HFFc6 (cell line): ENCODE data around the gene BCL2L12. TPM values are rescaled to one million over a fixed set of nuclear protein-coding genes. Genes with fewer than 3 reads are reported as not detected.

Experiments used
- DNase-seq: peaks from one replicate; pipeline ENCODE4 v3.0.0-alpha.2; 2018
- H3K27ac Mint-ChIP-seq: 2 replicates; pipeline ENCODE4 v1.8.0; 2020; ENCODE audit warnings: mild to moderate bottlenecking, mixed read lengths
- H3K27me3 Mint-ChIP-seq: 2 replicates; pipeline ENCODE4 v1.8.0; 2021; ENCODE audit warnings: mild to moderate bottlenecking, moderate library complexity, mixed read lengths; ENCODE audit not compliant: insufficient read depth
- H3K36me3 Mint-ChIP-seq: 2 replicates; pipeline ENCODE4 v1.8.0; 2021; ENCODE audit warnings: low read depth, mixed read lengths
- H3K4me1 Mint-ChIP-seq: 2 replicates; pipeline ENCODE4 v1.8.0; 2020; ENCODE audit warnings: low read depth, mixed read lengths
- H3K4me3 Mint-ChIP-seq: 2 replicates; pipeline ENCODE4 v1.8.0; 2020; ENCODE audit warnings: mild to moderate bottlenecking, moderate library complexity, mixed read lengths
- H3K9me3 Mint-ChIP-seq: 2 replicates; pipeline ENCODE4 v1.8.0; 2020; ENCODE audit warnings: mild to moderate bottlenecking, mixed read lengths
- CTCF ChIP-seq: fragments of 200-600 bp; sonication (generic); IDR thresholded peaks from 2 replicates; pipeline ENCODE4 v1.5.0; 2021; ENCODE audit warnings: antibody characterized with exemption, mild to moderate bottlenecking
- total RNA-seq, 6 experiments: library from RNA; stranded (reverse); fragmentation: NEBNext Ultra II Directional; extraction: Animal tissue kit (Norgen Biotek cat#: 25700); gene quantifications; 2 replicates in 1 of 6; 3 replicates in 5 of 6; pipeline ENCODE4 v1.2.3, GENCODE V29; 2021

BCL2L12 gene
- total RNA-seq, 6 experiments from 2014 or later: 23.9 to 34.2 (median 33.4) TPM

GRCh38 chr19:49683814-49684250 is 18.1 kb downstream of the BCL2L12 start:
- no peak for TF ChIP-seq CTCF
- peaks cover 14% of the 10 kb centered on the region for H3K36me3 Mint-ChIP-seq
- no peak overlapping the region for H3K27ac Mint-ChIP-seq
- no peak for DNase-seq
- H3K27me3 Mint-ChIP-seq: peaks cover 7% of the 10 kb centered on the region
- H3K9me3 Mint-ChIP-seq: no peaks in the 10 kb centered on the region
- H3K4me3 Mint-ChIP-seq: no peak overlapping the region
- H3K4me1 Mint-ChIP-seq: peaks cover 14% of the 10 kb centered on the region

DNA sequence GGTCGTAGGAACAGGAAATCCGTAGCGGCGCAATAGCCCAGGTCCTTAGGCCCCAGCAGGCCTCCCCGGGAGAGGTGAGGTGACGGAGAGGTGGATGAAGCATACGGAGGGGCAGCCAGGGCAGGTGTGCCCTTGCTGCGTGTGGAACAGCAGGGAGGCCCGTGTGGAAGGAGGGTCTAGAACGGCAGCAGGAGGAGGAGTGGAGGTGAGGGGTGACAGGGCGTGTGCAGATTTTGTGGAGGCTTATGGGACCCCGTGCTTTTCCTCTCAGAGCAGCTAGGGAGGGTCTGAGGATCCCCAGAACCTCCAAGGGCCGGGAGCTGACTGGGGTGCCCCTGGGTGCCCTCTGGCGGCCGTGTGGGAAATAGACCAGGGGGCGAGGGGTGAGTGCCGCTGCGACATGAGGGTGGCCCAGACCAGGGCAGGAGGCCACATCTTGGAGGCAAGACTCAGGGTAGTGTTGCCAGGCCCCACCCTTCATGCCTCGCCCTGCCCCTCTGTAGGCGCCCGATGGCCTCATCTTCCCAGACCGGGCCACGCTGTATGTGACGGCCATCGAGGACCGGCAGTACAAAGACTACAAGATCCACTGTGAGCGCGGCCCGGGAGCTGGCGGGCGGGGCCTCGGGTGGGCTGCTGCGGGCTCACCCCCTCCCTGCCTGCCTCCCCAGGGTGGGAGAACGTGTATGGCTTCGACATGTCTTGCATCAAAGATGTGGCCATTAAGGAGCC is 18.7 kb downstream of the BCL2L12 start:
- no peak overlapping the region for H3K4me3 Mint-ChIP-seq
- DNase-seq: no peak
- TF ChIP-seq CTCF: peak; percentile 71
- peaks cover 14% of the 10 kb centered on the region for H3K36me3 Mint-ChIP-seq
- peaks cover 7% of the 10 kb centered on the region for H3K27me3 Mint-ChIP-seq
- H3K9me3 Mint-ChIP-seq: no peaks in the 10 kb centered on the region
- H3K27ac Mint-ChIP-seq: no peak overlapping the region
- peaks cover 14% of the 10 kb centered on the region for H3K4me1 Mint-ChIP-seq

- TF ChIP-seq CTCF: no peak
- no peaks in the 10 kb centered on the region for H3K9me3 Mint-ChIP-seq
- H3K36me3 Mint-ChIP-seq: peaks cover 14% of the 10 kb centered on the region
- H3K27ac Mint-ChIP-seq: 0 out of 2 replicates have a peak overlapping the region, but pooled peaks have one; percentile 24
- H3K27me3 Mint-ChIP-seq: peaks cover 6% of the 10 kb centered on the region
- H3K4me3 Mint-ChIP-seq: no peak overlapping the region
- no peak for DNase-seq
- H3K4me1 Mint-ChIP-seq: peaks cover 14% of the 10 kb centered on the region
Observed at GRCh38 chr19:49684983-49685553, 19.3 kb downstream of the BCL2L12 start.

GRCh38 chr19:49685845-49686332 is 20.2 kb downstream of the BCL2L12 start:
- H3K36me3 Mint-ChIP-seq: peaks cover 12% of the 10 kb centered on the region
- no peak for TF ChIP-seq CTCF
- H3K27me3 Mint-ChIP-seq: peaks cover 9% of the 10 kb centered on the region
- 0 out of 2 replicates have a peak overlapping the region, but pooled peaks have one; percentile 24 for H3K27ac Mint-ChIP-seq
- no peak overlapping the region for H3K4me3 Mint-ChIP-seq
- no peak for DNase-seq
- peaks cover 16% of the 10 kb centered on the region for H3K4me1 Mint-ChIP-seq
- H3K9me3 Mint-ChIP-seq: no peaks in the 10 kb centered on the region; the same call in 1 of the 2 replicates

DNA sequence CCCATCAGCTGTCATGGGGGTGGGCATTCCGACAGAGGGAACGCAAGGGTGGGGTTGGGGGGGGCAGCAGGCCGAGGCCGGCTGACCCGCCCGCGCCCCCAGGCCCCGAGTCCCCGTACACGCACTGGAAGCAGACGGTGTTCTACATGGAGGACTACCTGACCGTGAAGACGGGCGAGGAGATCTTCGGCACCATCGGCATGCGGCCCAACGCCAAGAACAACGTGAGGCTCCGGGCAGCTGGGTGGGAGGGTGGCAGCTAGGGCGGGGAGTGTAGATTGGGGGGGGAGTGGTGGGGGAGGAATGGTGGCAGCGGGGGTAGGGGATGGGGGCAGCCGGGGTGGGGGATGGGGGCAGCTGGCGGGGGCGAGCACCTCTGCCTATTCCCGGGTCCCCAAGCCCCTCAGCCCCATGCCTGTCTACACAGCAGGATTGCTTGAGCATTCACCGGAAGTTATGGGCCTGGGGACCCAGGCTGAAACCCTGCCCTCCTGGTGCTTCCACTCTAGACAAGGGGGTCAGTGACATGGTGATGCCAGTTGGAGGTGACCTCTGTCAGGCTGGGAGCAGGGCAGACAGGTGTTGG is 20.9 kb downstream of the BCL2L12 start:
- peaks cover 12% of the 10 kb centered on the region for H3K27me3 Mint-ChIP-seq
- H3K36me3 Mint-ChIP-seq: peaks cover 10% of the 10 kb centered on the region
- H3K4me1 Mint-ChIP-seq: peaks cover 21% of the 10 kb centered on the region
- no peak for TF ChIP-seq CTCF
- no peak for DNase-seq
- H3K27ac Mint-ChIP-seq: no peak overlapping the region
- H3K4me3 Mint-ChIP-seq: no peak overlapping the region
- H3K9me3 Mint-ChIP-seq: no peaks in the 10 kb centered on the region; the same call in 1 of the 2 replicates
